Esophagus (tissue), 2 donors: ENCODE measurements around the gene PXDN. TPM values are rescaled to one million over a fixed set of nuclear protein-coding genes. Genes with fewer than 3 reads are reported as not detected.

Source experiments
- H3K27ac ChIP-seq, 2 donors: one replicate each; pipeline ENCODE4 v1.5.1; 2013; ENCODE audit warnings: low read depth in 2 of 2, mild to moderate bottlenecking in 2 of 2, inconsistent platforms in 1 of 2, low read length in 1 of 2, moderate library complexity in 1 of 2
- H3K27me3 ChIP-seq, 2 donors: one replicate each; pipeline ENCODE4 v1.6.1; 2013; ENCODE audit warnings: low read length in 2 of 2, control low read depth in 1 of 2, mild to moderate bottlenecking in 1 of 2; ENCODE audit not compliant: insufficient read depth in 2 of 2, control insufficient read depth in 1 of 2
- H3K36me3 ChIP-seq, 2 donors: one replicate each; pipeline ENCODE4 v1.6.1; 2013; ENCODE audit warnings: low read length in 1 of 2; ENCODE audit not compliant: control insufficient read depth in 2 of 2, insufficient read depth in 2 of 2
- H3K4me1 ChIP-seq, 2 donors: one replicate each; pipeline ENCODE4 v1.6.1; 2013; ENCODE audit warnings: low read length in 1 of 2; ENCODE audit not compliant: control insufficient read depth in 2 of 2, insufficient read depth in 2 of 2
- H3K4me3 ChIP-seq, 2 donors: one replicate each; pipeline ENCODE4 v1.5.1; 2013; ENCODE audit warnings: low read length in 2 of 2, mild to moderate bottlenecking in 2 of 2, low read depth in 1 of 2, moderate library complexity in 1 of 2
- H3K9me3 ChIP-seq, 2 donors: one replicate each; pipeline ENCODE4 v1.6.1; 2013; ENCODE audit warnings: mild to moderate bottlenecking in 2 of 2, low read depth in 1 of 2, low read length in 1 of 2, moderate library complexity in 1 of 2; ENCODE audit not compliant: control insufficient read depth in 2 of 2, insufficient read depth in 1 of 2
- WGBS, 2 donors: extraction: QIAGEN DNeasy Blood & Tissue Kit; methylation state at CpG; one replicate each; pipeline ENCODE4 v1.1.7; 2013; 5-methylcytosine and 5-hydroxymethylcytosine counted together
- polyA plus RNA-seq, 2 donors: library from polyadenylated mRNA; stranded (reverse); fragments of 200-250 nt; gene quantifications; one replicate each; pipeline ENCODE4 v1.2.3, GENCODE V29; 2013
- donor health status: healthy with polysubstance abuse.
- donor health status: Bipolar disorder and iron deficiency.

Gene PXDN
- polyA plus RNA-seq, 2 donors, result 1.1 to 1.9 TPM

DNA sequence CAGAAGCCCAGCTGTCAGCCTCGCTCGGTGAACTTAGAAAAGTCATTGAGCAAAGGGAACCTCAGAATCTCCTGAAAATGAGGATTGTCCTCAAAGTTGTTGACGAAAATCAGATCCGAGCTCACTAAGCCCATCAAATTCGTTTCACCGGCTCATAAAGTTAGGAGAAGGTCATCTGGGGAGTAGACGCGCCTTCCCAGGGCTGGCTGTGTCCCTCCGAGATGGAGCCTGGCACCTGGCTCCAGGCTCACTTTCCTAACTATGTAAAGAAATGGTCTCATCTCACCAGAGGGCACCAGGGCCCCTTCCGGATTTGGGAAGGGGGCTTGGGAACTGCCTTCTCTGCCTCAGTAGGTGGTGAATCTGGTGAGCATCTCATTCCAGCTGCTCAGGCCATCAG is 145.5 kb downstream of the PXDN start:
- Histone ChIP-seq H3K36me3 (no peaks in the 10 kb centered on the region), H3K27me3 (no peaks in the 10 kb centered on the region), H3K4me1 (peaks cover 0 to 8% of the 10 kb centered on the region in 2 donors), H3K4me3 (no peak overlapping the region), H3K9me3 (peaks cover 0 to 19% of the 10 kb centered on the region in 2 donors), H3K27ac (no peak overlapping the region)
- 89 to 93% methylated on average over 10 of the region's 10 CpGs for WGBS, 2 donors

GRCh38 chr2:1598041-1598710 is 146.1 kb downstream of the PXDN start:
- H3K4me3 ChIP-seq, result no peak overlapping the region
- H3K4me1 ChIP-seq, result peaks cover 0 to 8% of the 10 kb centered on the region in 2 donors
- H3K27ac ChIP-seq, result no peak overlapping the region
- WGBS, 2 donors, result 88 to 89% methylated on average over 19 to 20 of the region's 20 CpGs
- no peaks in the 10 kb centered on the region for H3K36me3 ChIP-seq
- no peaks in the 10 kb centered on the region for H3K27me3 ChIP-seq
- H3K9me3 ChIP-seq, result peaks cover 0 to 19% of the 10 kb centered on the region in 2 donors

DNA sequence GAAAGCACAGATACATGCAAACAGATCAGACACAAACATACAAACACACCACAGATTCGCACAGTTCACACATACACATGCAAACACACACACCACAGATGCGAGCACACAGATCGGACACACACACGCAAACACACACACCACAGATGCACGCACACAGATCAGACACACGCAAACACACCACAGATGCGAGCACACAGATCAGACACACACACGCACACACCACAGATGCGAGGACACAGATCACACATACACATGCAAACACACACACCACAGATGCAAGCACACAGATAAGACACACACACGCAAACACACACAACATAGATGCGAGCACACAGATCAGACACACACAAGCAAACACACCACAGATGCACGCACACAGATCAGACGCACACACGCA is 149.0 kb downstream of the PXDN start:
- 91 to 96% methylated on average over 14 of the region's 14 CpGs for WGBS, 2 donors
- Histone ChIP-seq H3K27ac (no peak overlapping the region), H3K4me3 (no peak overlapping the region), H3K9me3 (peaks cover 0 to 19% of the 10 kb centered on the region in 2 donors), H3K27me3 (no peaks in the 10 kb centered on the region), H3K4me1 (peaks cover 0 to 6% of the 10 kb centered on the region in 2 donors), H3K36me3 (no peaks in the 10 kb centered on the region)

GRCh38 chr2:1594373-1595171 is 149.7 kb downstream of the PXDN start:
- Histone ChIP-seq H3K4me3 (no peak overlapping the region), H3K27me3 (no peaks in the 10 kb centered on the region), H3K9me3 (peaks cover 0 to 19% of the 10 kb centered on the region in 2 donors), H3K4me1 (peaks cover 0 to 5% of the 10 kb centered on the region in 2 donors), H3K27ac (no peak overlapping the region), H3K36me3 (no peaks in the 10 kb centered on the region)
- 78 to 86% methylated on average over 28 to 29 of the region's 29 CpGs for WGBS, 2 donors

- H3K27ac ChIP-seq, result no peak overlapping the region
These were observed 150.3 kb downstream of the PXDN start for GRCh38 chr2:1594123-1594372.

DNA sequence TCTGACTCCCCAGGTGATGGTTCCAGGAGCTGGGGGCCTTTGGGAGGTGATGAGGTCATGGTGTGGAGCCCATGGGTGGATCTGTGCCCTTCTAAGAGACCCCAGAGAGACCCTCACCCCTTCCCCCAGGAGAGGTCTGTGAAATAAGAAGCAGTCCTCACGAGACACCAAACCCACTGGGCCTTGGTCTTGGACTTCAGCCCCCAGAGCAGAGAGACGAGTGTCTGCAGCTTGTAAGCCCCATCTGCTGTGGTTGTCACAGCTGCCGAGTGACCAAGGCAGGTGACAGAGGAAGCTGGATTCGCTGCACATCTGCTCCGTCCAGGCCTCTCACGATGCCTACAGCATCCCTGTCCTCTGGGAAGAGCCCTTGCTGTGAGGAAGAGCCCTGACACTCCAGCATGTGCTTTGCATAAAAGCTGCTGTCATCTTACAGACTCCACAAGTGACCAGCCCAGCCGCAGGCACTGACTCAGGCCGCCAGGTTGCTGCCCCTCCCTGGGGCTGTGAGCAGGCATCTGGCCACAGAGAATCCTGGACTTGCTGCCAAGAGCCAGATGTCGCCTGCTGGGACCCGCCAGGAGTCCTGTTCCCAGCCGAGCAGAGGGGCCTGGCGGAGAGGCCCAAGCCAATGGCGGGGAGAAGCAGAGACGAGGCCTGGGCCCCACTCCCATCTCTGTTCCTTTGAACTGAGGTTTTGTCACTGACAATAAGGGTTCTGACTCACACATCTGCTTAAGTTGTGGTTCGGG is 150.8 kb downstream of the PXDN start:
- WGBS, 2 donors, result 48 to 62% methylated on average over 15 of the region's 15 CpGs
- no peaks in the 10 kb centered on the region for H3K27me3 ChIP-seq
- H3K4me1 ChIP-seq, result peaks cover 0 to 5% of the 10 kb centered on the region in 2 donors
- no peaks in the 10 kb centered on the region for H3K36me3 ChIP-seq
- H3K9me3 ChIP-seq, result peaks cover 0 to 19% of the 10 kb centered on the region in 2 donors
- no peak overlapping the region for H3K4me3 ChIP-seq
- H3K27ac ChIP-seq, result no peak overlapping the region

More at GRCh38 chr2:1594123-1594372, 150.3 kb downstream of the PXDN start:
- peaks cover 0 to 5% of the 10 kb centered on the region in 2 donors for H3K4me1 ChIP-seq
- no peak overlapping the region for H3K4me3 ChIP-seq
- no peaks in the 10 kb centered on the region for H3K36me3 ChIP-seq
- 26 to 27% methylated on average over 6 of the region's 6 CpGs for WGBS, 2 donors
- no peaks in the 10 kb centered on the region for H3K27me3 ChIP-seq
- H3K9me3 ChIP-seq, result peaks cover 0 to 19% of the 10 kb centered on the region in 2 donors

- Histone ChIP-seq H3K4me1 (peaks cover 0 to 5% of the 10 kb centered on the region in 2 donors), H3K27ac (no peak overlapping the region), H3K27me3 (no peaks in the 10 kb centered on the region), H3K9me3 (peaks cover 0 to 16% of the 10 kb centered on the region in 2 donors), H3K4me3 (no peak overlapping the region), H3K36me3 (no peaks in the 10 kb centered on the region)
- 31 to 33% methylated on average over 28 of the region's 28 CpGs for WGBS, 2 donors
These were observed 152.1 kb downstream of the PXDN start for GRCh38 chr2:1591978-1592907.

DNA sequence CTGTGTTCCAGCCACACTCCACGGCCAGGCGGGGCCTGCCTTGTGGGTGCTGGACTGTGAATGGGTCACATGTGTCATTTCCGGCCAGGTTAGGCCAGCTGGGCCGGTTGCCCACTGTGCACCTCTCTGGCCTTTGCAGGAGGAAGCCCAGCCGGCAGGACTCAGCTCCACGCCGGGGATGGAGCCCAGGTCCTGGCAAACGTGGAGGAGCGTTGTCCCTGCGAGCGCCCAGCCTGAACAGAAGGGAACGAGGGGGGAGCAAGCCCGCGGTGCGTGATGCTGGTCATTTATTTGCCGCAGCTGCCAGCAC is 152.9 kb downstream of the PXDN start:
- peaks cover 0 to 5% of the 10 kb centered on the region in 2 donors for H3K4me1 ChIP-seq
- no peaks in the 10 kb centered on the region for H3K27me3 ChIP-seq
- 47 to 53% methylated on average over 16 of the region's 16 CpGs for WGBS, 2 donors
- no peaks in the 10 kb centered on the region for H3K36me3 ChIP-seq
- no peak overlapping the region for H3K4me3 ChIP-seq
- H3K9me3 ChIP-seq, result peaks cover 0 to 13% of the 10 kb centered on the region in 2 donors
- no peak overlapping the region for H3K27ac ChIP-seq
